A673 (cell line): ENCODE measurements around the gene SNX19. TPM values are rescaled to one million over a fixed set of nuclear protein-coding genes. Genes with fewer than 3 reads are reported as not detected.

Source experiments
- BruUV-seq: library from RNA; stranded (reverse); fragments of 400-500 nt; replicated peaks from 2 replicates; lab custom pipeline; 2021; lab: Mats Ljungman, UMichigan
- CTCF ChIA-PET: fragments of 300-600 bp; sonication (Branson Sonifier 250); formaldehyde crosslinking; loops from one replicate; lab custom pipeline; 2022; ENCODE audit warnings: antibody characterized with exemption; lab: Charles Lee
- POLR2A ChIA-PET: fragments of 300-600 bp; sonication (Branson Sonifier 250); formaldehyde crosslinking; loops from one replicate; lab custom pipeline; 2022; ENCODE audit warnings: antibody characterized with exemption; ENCODE audit not compliant: low non-redundant PET; lab: Charles Lee
- DNase-seq: peaks from one replicate; pipeline ENCODE4 v3.0.0-alpha.2; 2015; ENCODE audit warnings: low spot score
- H3K27ac ChIP-seq: fragments of 200-600 bp; sonication (generic); 2 replicates; pipeline ENCODE4 v1.5.1; 2016; ENCODE audit warnings: mixed run types, low read depth, mild to moderate bottlenecking, mixed read lengths, antibody characterized with exemption, low read length; ENCODE audit not compliant: poor library complexity, severe bottlenecking
- H3K27me3 ChIP-seq: fragments of 200-600 bp; sonication (generic); replicated peaks from 2 replicates; pipeline ENCODE4 v1.6.1; 2017; ENCODE audit warnings: mixed run types, low read depth, mild to moderate bottlenecking, mixed read lengths, antibody characterized with exemption, low read length; ENCODE audit not compliant: insufficient read depth, poor library complexity
- H3K36me3 ChIP-seq: fragments of 200-600 bp; sonication (generic); 2 replicates; pipeline ENCODE4 v1.6.1; 2016; ENCODE audit warnings: mixed run types, mild to moderate bottlenecking, mixed read lengths, antibody characterized with exemption, low read length; ENCODE audit not compliant: insufficient read depth, poor library complexity, severe bottlenecking
- H3K4me1 ChIP-seq: fragments of 200-600 bp; sonication (generic); 2 replicates; pipeline ENCODE4 v1.6.1; 2017; ENCODE audit warnings: mixed run types, mild to moderate bottlenecking, mixed read lengths, antibody characterized with exemption, low read length; ENCODE audit not compliant: insufficient read depth, poor library complexity, severe bottlenecking
- H3K4me3 ChIP-seq: fragments of 200-600 bp; sonication (generic); 2 replicates; pipeline ENCODE4 v1.5.1; 2016; ENCODE audit warnings: low read depth, mixed run types, mild to moderate bottlenecking, mixed read lengths, low read length; ENCODE audit not compliant: poor library complexity, severe bottlenecking
- H3K9me3 ChIP-seq: fragments of 200-600 bp; sonication (generic); 2 replicates; pipeline ENCODE4 v1.6.1; 2016; ENCODE audit warnings: mixed run types, low read depth, mild to moderate bottlenecking, mixed read lengths, antibody characterized with exemption, low read length; ENCODE audit not compliant: poor library complexity, severe bottlenecking
- CTCF ChIP-seq: fragments of 300-800, 200-600 bp; sonication (generic); conservative IDR thresholded peaks from 2 replicates; pipeline ENCODE4 v1.5.1; 2017; ENCODE audit warnings: low read depth, mild to moderate bottlenecking, antibody characterized with exemption, low read length, moderate library complexity, mixed read lengths
- EZH2 ChIP-seq: fragments of 200-600 bp; sonication (generic); IDR thresholded peaks from 2 replicates; pipeline ENCODE4 v1.6.1; 2017; ENCODE audit warnings: borderline replicate concordance, low read depth, mild to moderate bottlenecking, mixed read lengths, antibody characterized with exemption, low read length; ENCODE audit not compliant: poor library complexity, severe bottlenecking
- intact Hi-C: fragments of 100-400 bp; cut with micrococcal nuclease; formaldehyde crosslinking; loops from one replicate; pipeline ENCODE4 v1.10.0; 2022; ENCODE audit not compliant: unreplicated experiment
- total RNA-seq: library from RNA; stranded (reverse); gene quantifications from 2 replicates; pipeline ENCODE4 v1.2.3, GENCODE V29; 2021

SNX19 gene
- total RNA-seq, 1 experiment from 2014 or later, result 51.9 TPM

- H3K4me1 ChIP-seq, result no peaks in the 10 kb centered on the region
- H3K27ac ChIP-seq, result no peak overlapping the region
- ChIA-PET CTCF (interaction anchor here (0.7 kb wide), 2 partner anchors 9 to 463 kb away, joined by 3 to 6 read pairs; no protein-coding TSS in a partner anchor), POLR2A (no interaction called here)
- H3K27me3 ChIP-seq, result no peaks in the 10 kb centered on the region
- TF ChIP-seq CTCF (peak; percentile 96), EZH2 (no peak)
- intact Hi-C loops, result loop anchor here (1.0 to 10.0 kb wide), 2 partner anchors 460 to 680 kb away; no protein-coding TSS in a partner anchor
- DNase-seq, result peak; percentile 90
- peaks cover 35% of the 10 kb centered on the region for H3K36me3 ChIP-seq
- H3K9me3 ChIP-seq, result no peaks in the 10 kb centered on the region
- H3K4me3 ChIP-seq, result no peak overlapping the region
- no TSS peak for BruUV-seq
These were observed 21.8 kb downstream of the SNX19 start for GRCh38 chr11:130894322-130895025.

- H3K9me3 ChIP-seq, result no peaks in the 10 kb centered on the region
- DNase-seq, result no peak
- ChIA-PET POLR2A (no interaction called here), CTCF (interaction anchor here (1.0 kb wide), 1 partner anchor 462 kb away, joined by 4 read pairs; no protein-coding TSS in a partner anchor)
- H3K4me1 ChIP-seq, result no peaks in the 10 kb centered on the region
- TF ChIP-seq CTCF (no peak), EZH2 (no peak)
- no TSS peak for BruUV-seq
- H3K27ac ChIP-seq, result no peak overlapping the region
- no peak overlapping the region for H3K4me3 ChIP-seq
- no peaks in the 10 kb centered on the region for H3K27me3 ChIP-seq
- intact Hi-C loops, result loop anchor here (10.0 kb wide), 1 partner anchor 678 kb away; no protein-coding TSS in a partner anchor
- peaks cover 25% of the 10 kb centered on the region for H3K36me3 ChIP-seq
These were observed 23.4 kb downstream of the SNX19 start for GRCh38 chr11:130892861-130893260.

GRCh38 chr11:130891326-130891725, 25.0 kb downstream of the SNX19 start:
- H3K27me3 ChIP-seq, result no peaks in the 10 kb centered on the region
- peaks cover 23% of the 10 kb centered on the region for H3K36me3 ChIP-seq
- H3K9me3 ChIP-seq, result no peaks in the 10 kb centered on the region
- CTCF ChIA-PET, result no interaction called here
- intact Hi-C loops, result loop anchor here (10.0 kb wide), 1 partner anchor 677 kb away; no protein-coding TSS in a partner anchor
- no peak overlapping the region for H3K27ac ChIP-seq
- no peak for TF ChIP-seq EZH2
- no peak for TF ChIP-seq CTCF
- no TSS peak for BruUV-seq
- POLR2A ChIA-PET, result no interaction called here
- no peak overlapping the region for H3K4me3 ChIP-seq
- no peak for DNase-seq
- H3K4me1 ChIP-seq, result no peaks in the 10 kb centered on the region
